K562 (cell line): ENCODE data around the gene RTCB.

Source experiments
- CBX5 ChIP-seq: IDR thresholded peaks from 2 replicates; pipeline ENCODE4 v1.6.1; 2014; ENCODE audit warnings: low read depth, borderline replicate concordance
- CTCF ChIP-seq, 3 experiments: IDR thresholded peaks in 2 of 3; conservative IDR thresholded peaks in 1 of 3; 2 replicates each; pipeline ENCODE4 v1.5.1; 2011 to 2012; ENCODE audit warnings: low read length in 3 of 3, mild to moderate bottlenecking in 3 of 3, control low read depth in 2 of 3, improper control_type of control experiment in 1 of 3, inconsistent platforms in 1 of 3, low read depth in 1 of 3, mixed read lengths in 1 of 3, moderate library complexity in 1 of 3; ENCODE audit not compliant: insufficient read depth in 2 of 3
- EHMT2 ChIP-seq: fragments of 450-650 bp; IDR thresholded peaks from 2 replicates; pipeline ENCODE4 v1.6.1; 2018; ENCODE audit warnings: antibody characterized with exemption
- ELF1 ChIP-seq: fragments of 200-800 bp; sonication (Bioruptor generic); IDR thresholded peaks from 2 replicates; pipeline ENCODE4 v1.6.1; 2016; ENCODE audit warnings: missing genetic modification characterization, missing compliant biosample characterization
- MLX ChIP-seq, 2 experiments: fragments of 450-650 bp in 1 of 2; sonication (generic) in 1 of 2; formaldehyde crosslinking; conservative IDR thresholded peaks; 2 replicates each; pipeline versions ENCODE4 v1.4.0 to v1.8.1; 2020 to 2022; ENCODE audit warnings: mild to moderate bottlenecking in 1 of 2, missing genetic modification reagents in 1 of 2
- NFE2L1 ChIP-seq: fragments of 450-650 bp; IDR thresholded peaks from 2 replicates; pipeline ENCODE4 v1.6.1; 2016; ENCODE audit warnings: missing genetic modification characterization, low read depth, mild to moderate bottlenecking, missing compliant biosample characterization, moderate library complexity, borderline replicate concordance
- PKNOX1 ChIP-seq: fragments of 450-650 bp; IDR thresholded peaks from 2 replicates; pipeline ENCODE4 v1.6.1; 2016
- STAT5A ChIP-seq: IDR thresholded peaks from 2 replicates; pipeline ENCODE4 v1.6.1; 2012; ENCODE audit warnings: low read length, inconsistent platforms, borderline replicate concordance
- USF2 ChIP-seq: sonication (generic); formaldehyde crosslinking; IDR thresholded peaks from 2 replicates; pipeline ENCODE4 v1.5.0; 2020; ENCODE audit warnings: missing genetic modification reagents
- YY1 ChIP-seq, 3 experiments: IDR thresholded peaks; 2 replicates each; pipeline ENCODE4 v1.6.1; 2011; ENCODE audit warnings: low read length in 2 of 3, mild to moderate bottlenecking in 2 of 3, moderate library complexity in 2 of 3, borderline replicate concordance in 1 of 3, control low read depth in 1 of 3, low read depth in 1 of 3; ENCODE audit not compliant: insufficient read depth in 3 of 3, insufficient replicate concordance in 2 of 3, control insufficient read depth in 1 of 3, insufficient read length in 1 of 3; ENCODE audit errors: extremely low read depth in 1 of 3
- ZKSCAN8 ChIP-seq: fragments of 200-800 bp; sonication (Bioruptor generic); IDR thresholded peaks from 2 replicates; pipeline ENCODE4 v1.6.1; 2016; ENCODE audit warnings: missing genetic modification characterization, missing compliant biosample characterization
- ZNF592 ChIP-seq: fragments of 450-650 bp; IDR thresholded peaks from 2 replicates; pipeline ENCODE4 v1.6.1; 2017; ENCODE audit warnings: antibody characterized with exemption, mild to moderate bottlenecking

GRCh38 chr22:32338757-32339156 lies 73.3 kb downstream of the RTCB start:
- TF ChIP-seq CBX5 (no peak), EHMT2 (no peak), NFE2L1 (tag) (no peak), PKNOX1 (no peak), ZNF592 (no peak), CTCF (IDR thresholded peaks at IDR 0.05 in 2 of 3, conservative IDR thresholded peaks at IDR 0.05 in 1 of 3; ENCODE audit: insufficient read depth in 2 of 3, low read depth in 1 of 3, low read length in 3 of 3) (no peak), STAT5A (no peak), ZKSCAN8 (CRISPR knock-in tag) (no peak), ELF1 (tag) (no peak), USF2 (CRISPR knock-in tag) (no peak), MLX (CRISPR knock-in tag; conservative IDR thresholded peaks at IDR 0.05) (no peak), YY1 (IDR thresholded peaks at IDR 0.05; ENCODE audit: borderline replicate concordance in 1 of 3, control insufficient read depth in 1 of 3, extremely low read depth in 1 of 3, insufficient read depth in 3 of 3, insufficient read length in 1 of 3, insufficient replicate concordance in 2 of 3, low read depth in 1 of 3, low read length in 2 of 3) (no peak)
